Stimulated activated effector memory CD8-positive, alpha-beta T cell treated with anti-CD3 and anti-CD28 coated beads, Interleukin-12 subunit alpha, Interleukin-12 subunit beta, amount 100 ng/mL, for 72 hours (primary cell): ENCODE data around the gene KCTD3.

Experiments used
- ATAC-seq: fragments of 150-1000 bp; cut with Tn5 transposase; 2 replicates; pipeline ENCODE4 v1.10.0; 2021
- DNase-seq, 2 donors: peaks; one replicate each; pipeline ENCODE4 v3.0.0; 2021 to 2022; ENCODE audit warnings: low spot score in 2 of 2
- H3K27ac Mint-ChIP-seq: one replicate; pipeline ENCODE4 v1.8.0; 2022; ENCODE audit warnings: mild to moderate bottlenecking, mixed read lengths
- H3K36me3 Mint-ChIP-seq: one replicate; pipeline ENCODE4 v1.8.0; 2022; ENCODE audit warnings: mild to moderate bottlenecking, mixed read lengths
- H3K4me1 Mint-ChIP-seq: one replicate; pipeline ENCODE4 v1.8.0; 2022; ENCODE audit warnings: mixed read lengths
- H3K4me3 Mint-ChIP-seq: one replicate; pipeline ENCODE4 v1.8.0; 2022; ENCODE audit warnings: mild to moderate bottlenecking, mixed read lengths
- H3K9me3 Mint-ChIP-seq: one replicate; pipeline ENCODE4 v1.8.0; 2022; ENCODE audit warnings: mixed read lengths

KCTD3 gene

GRCh38 chr1:215584389-215584788 lies 17.3 kb downstream of the KCTD3 start:
- no peak overlapping the region for H3K4me3 Mint-ChIP-seq
- peaks cover 12% of the 10 kb centered on the region for H3K9me3 Mint-ChIP-seq
- no peaks in the 10 kb centered on the region for H3K4me1 Mint-ChIP-seq
- no peaks in the 10 kb centered on the region for H3K36me3 Mint-ChIP-seq
- ATAC-seq (no peak), DNase-seq (no peak)
- no peak overlapping the region for H3K27ac Mint-ChIP-seq

GRCh38 chr1:215589650-215590435 lies 22.7 kb downstream of the KCTD3 start:
- ATAC-seq (no peak), DNase-seq (no peak)
- Mint-ChIP-seq H3K27ac (no peak overlapping the region), H3K9me3 (peaks cover 17% of the 10 kb centered on the region), H3K4me1 (no peaks in the 10 kb centered on the region), H3K4me3 (no peak overlapping the region), H3K36me3 (no peaks in the 10 kb centered on the region)

GRCh38 chr1:215590779-215591491 lies 23.8 kb downstream of the KCTD3 start:
- H3K4me3 Mint-ChIP-seq: no peak overlapping the region
- H3K9me3 Mint-ChIP-seq: peaks cover 18% of the 10 kb centered on the region
- no peak overlapping the region for H3K27ac Mint-ChIP-seq
- ATAC-seq (no peak), DNase-seq (no peak)
- no peaks in the 10 kb centered on the region for H3K4me1 Mint-ChIP-seq
- no peaks in the 10 kb centered on the region for H3K36me3 Mint-ChIP-seq

GRCh38 chr1:215594640-215595039 lies 27.5 kb downstream of the KCTD3 start:
- DNase-seq (no peak), ATAC-seq (no peak)
- Mint-ChIP-seq H3K4me1 (no peaks in the 10 kb centered on the region), H3K36me3 (no peaks in the 10 kb centered on the region), H3K9me3 (peaks cover 28% of the 10 kb centered on the region), H3K4me3 (no peak overlapping the region), H3K27ac (no peak overlapping the region)

- Mint-ChIP-seq H3K9me3 (peaks cover 28% of the 10 kb centered on the region), H3K36me3 (no peaks in the 10 kb centered on the region), H3K27ac (no peak overlapping the region), H3K4me1 (no peaks in the 10 kb centered on the region), H3K4me3 (no peak overlapping the region)
- ATAC-seq (no peak), DNase-seq (no peak)
Observed at GRCh38 chr1:215595231-215595630, 28.1 kb downstream of the KCTD3 start.

- Mint-ChIP-seq H3K4me1 (no peaks in the 10 kb centered on the region), H3K9me3 (peaks cover 19% of the 10 kb centered on the region), H3K27ac (no peak overlapping the region), H3K36me3 (no peaks in the 10 kb centered on the region), H3K4me3 (no peak overlapping the region)
- ATAC-seq (no peak), DNase-seq (no peak)
Observed at GRCh38 chr1:215597961-215598360, 30.9 kb downstream of the KCTD3 start.

GRCh38 chr1:215599418-215600074 lies 32.4 kb downstream of the KCTD3 start:
- Mint-ChIP-seq H3K36me3 (no peaks in the 10 kb centered on the region), H3K27ac (no peak overlapping the region)
- DNase-seq: no peak

GRCh38 chr1:215600258-215600792 lies 33.2 kb downstream of the KCTD3 start:
- Mint-ChIP-seq H3K36me3 (no peaks in the 10 kb centered on the region), H3K27ac (no peak overlapping the region), H3K4me3 (no peak overlapping the region)

More at GRCh38 chr1:215599418-215600074, 32.4 kb downstream of the KCTD3 start:
- Mint-ChIP-seq H3K4me1 (no peaks in the 10 kb centered on the region), H3K9me3 (peaks cover 19% of the 10 kb centered on the region), H3K4me3 (no peak overlapping the region)
- no peak for ATAC-seq

GRCh38 chr1:215600867-215601266 lies 33.8 kb downstream of the KCTD3 start:
- Mint-ChIP-seq H3K9me3 (peaks cover 16% of the 10 kb centered on the region), H3K4me3 (no peak overlapping the region), H3K36me3 (no peaks in the 10 kb centered on the region), H3K4me1 (no peaks in the 10 kb centered on the region), H3K27ac (no peak overlapping the region)
- ATAC-seq (no peak), DNase-seq (no peak)

More at GRCh38 chr1:215600258-215600792, 33.2 kb downstream of the KCTD3 start:
- H3K4me1 Mint-ChIP-seq: no peaks in the 10 kb centered on the region
- ATAC-seq (no peak), DNase-seq (no peak)
- peaks cover 19% of the 10 kb centered on the region for H3K9me3 Mint-ChIP-seq

- H3K4me1 Mint-ChIP-seq: no peaks in the 10 kb centered on the region
- H3K27ac Mint-ChIP-seq: no peak overlapping the region
- no peak overlapping the region for H3K4me3 Mint-ChIP-seq
- peaks cover 12% of the 10 kb centered on the region for H3K9me3 Mint-ChIP-seq
- DNase-seq: no peak
- H3K36me3 Mint-ChIP-seq: no peaks in the 10 kb centered on the region
- no peak for ATAC-seq
Observed at GRCh38 chr1:215601276-215601675, 34.2 kb downstream of the KCTD3 start.

- H3K36me3 Mint-ChIP-seq: no peaks in the 10 kb centered on the region
- H3K27ac Mint-ChIP-seq: no peak overlapping the region
- peaks cover 6% of the 10 kb centered on the region for H3K9me3 Mint-ChIP-seq
- H3K4me1 Mint-ChIP-seq: no peaks in the 10 kb centered on the region
- no peak for DNase-seq
- H3K4me3 Mint-ChIP-seq: no peak overlapping the region
- no peak for ATAC-seq
Observed at GRCh38 chr1:215603319-215603718, 36.2 kb downstream of the KCTD3 start.

GRCh38 chr1:215605011-215605621 lies 38.0 kb downstream of the KCTD3 start:
- H3K4me1 Mint-ChIP-seq: no peaks in the 10 kb centered on the region
- ATAC-seq (no peak), DNase-seq (no peak)
- H3K36me3 Mint-ChIP-seq: no peaks in the 10 kb centered on the region
- no peak overlapping the region for H3K4me3 Mint-ChIP-seq
- peaks cover 9% of the 10 kb centered on the region for H3K9me3 Mint-ChIP-seq
- H3K27ac Mint-ChIP-seq: no peak overlapping the region

GRCh38 chr1:215606036-215606435 lies 38.9 kb downstream of the KCTD3 start:
- DNase-seq (no peak), ATAC-seq (no peak)
- no peaks in the 10 kb centered on the region for H3K4me1 Mint-ChIP-seq
- no peak overlapping the region for H3K27ac Mint-ChIP-seq
- no peaks in the 10 kb centered on the region for H3K36me3 Mint-ChIP-seq
- peaks cover 6% of the 10 kb centered on the region for H3K9me3 Mint-ChIP-seq
- H3K4me3 Mint-ChIP-seq: no peak overlapping the region

- DNase-seq (no peak), ATAC-seq (no peak)
- Mint-ChIP-seq H3K36me3 (no peaks in the 10 kb centered on the region), H3K4me1 (no peaks in the 10 kb centered on the region), H3K9me3 (peaks cover 6% of the 10 kb centered on the region), H3K4me3 (no peak overlapping the region), H3K27ac (no peak overlapping the region)
Observed at GRCh38 chr1:215606564-215607168, 39.6 kb downstream of the KCTD3 start.

GRCh38 chr1:215607412-215607811 lies 40.3 kb downstream of the KCTD3 start:
- Mint-ChIP-seq H3K27ac (no peak overlapping the region), H3K36me3 (no peaks in the 10 kb centered on the region), H3K9me3 (peaks cover 6% of the 10 kb centered on the region), H3K4me3 (no peak overlapping the region), H3K4me1 (no peaks in the 10 kb centered on the region)
- no peak for ATAC-seq
- no peak for DNase-seq
